IMR-90 (cell line): Measurements from ENCODE around the gene PDXDC1. TPM values are rescaled to one million over a fixed set of nuclear protein-coding genes. Genes with fewer than 3 reads are reported as not detected.
"Not testable (repeated sequence)": the region's sequence is repeated elsewhere in the genome, so short reads cannot be mapped to it uniquely, and the experiment has no call there.

ENCODE experiments used
- ATAC-seq: fragments of 200-7000 bp; cut with Tn5 transposase; 2 replicates; pipeline ENCODE4 v1.9.1; 2020; ENCODE audit warnings: low read depth, mild to moderate bottlenecking, moderate library complexity
- BruUV-seq: library from RNA; stranded (reverse); fragments of 400-500 nt; replicated peaks from 2 replicates; lab custom pipeline; 2021; lab: Mats Ljungman, UMichigan
- CTCF ChIA-PET: fragments of 300-600 bp; formaldehyde crosslinking; extraction: SDS; loops from one replicate; lab custom pipeline; 2021; ENCODE audit warnings: antibody characterized with exemption; lab: Yijun Ruan, JAX
- POLR2A ChIA-PET: fragments of 300-600 bp; sonication (Branson Sonifier 250); formaldehyde crosslinking; loops from one replicate; lab custom pipeline; 2022; ENCODE audit warnings: antibody characterized with exemption; ENCODE audit not compliant: unreplicated experiment; lab: Charles Lee
- DNase-seq: peaks from one replicate; pipeline ENCODE4 v3.0.0; 2013
- H2AFZ ChIP-seq: replicated peaks from 2 replicates; pipeline ENCODE3; 2013; ENCODE audit warnings: low read length, mild to moderate bottlenecking; ENCODE audit not compliant: poor library complexity
- H2AK5ac ChIP-seq: 2 replicates; pipeline ENCODE4 v1.6.1; 2013; ENCODE audit warnings: low read depth, low read length, inconsistent platforms
- H2AK9ac ChIP-seq: replicated peaks from 2 replicates; pipeline ENCODE3; 2013; ENCODE audit warnings: mild to moderate bottlenecking, low read depth, low read length, moderate library complexity; ENCODE audit not compliant: poor library complexity
- H2BK120ac ChIP-seq: 2 replicates; pipeline ENCODE4 v1.6.1; 2013; ENCODE audit warnings: low read depth, low read length, inconsistent platforms
- H2BK15ac ChIP-seq: 3 replicates; pipeline ENCODE4 v1.6.1; 2013; ENCODE audit warnings: low read depth, low read length, inconsistent platforms
- H2BK20ac ChIP-seq: 2 replicates; pipeline ENCODE4 v1.6.1; 2013; ENCODE audit warnings: low read depth, mild to moderate bottlenecking, inconsistent platforms, low read length, moderate library complexity
- H2BK5ac ChIP-seq: 2 replicates; pipeline ENCODE4 v1.6.1; 2013; ENCODE audit warnings: mild to moderate bottlenecking, low read depth, low read length, inconsistent platforms; ENCODE audit not compliant: poor library complexity, severe bottlenecking
- H3K14ac ChIP-seq: replicated peaks from 2 replicates; pipeline ENCODE4 v1.6.1; 2013; ENCODE audit warnings: low read depth, low read length, inconsistent platforms
- H3K18ac ChIP-seq: 2 replicates; pipeline ENCODE4 v1.6.1; 2013; ENCODE audit warnings: low read depth, low read length, control low read depth
- H3K23ac ChIP-seq: 2 replicates; pipeline ENCODE4 v1.6.1; 2013; ENCODE audit warnings: low read depth, low read length, inconsistent platforms
- H3K27ac ChIP-seq: 2 replicates; pipeline ENCODE4 v1.5.1; 2013; ENCODE audit warnings: mild to moderate bottlenecking, control low read depth, low read length; ENCODE audit not compliant: insufficient read depth
- H3K27me3 ChIP-seq: 2 replicates; pipeline ENCODE4 v1.6.1; 2013; ENCODE audit warnings: low read length; ENCODE audit not compliant: control insufficient read depth, insufficient read depth
- H3K36me3 ChIP-seq: 2 replicates; pipeline ENCODE4 v1.6.1; 2013; ENCODE audit warnings: low read length, mixed read lengths; ENCODE audit not compliant: control insufficient read depth, insufficient read depth
- H3K4ac ChIP-seq: 2 replicates; pipeline ENCODE4 v1.6.1; 2013; ENCODE audit warnings: low read depth, low read length, inconsistent platforms
- H3K4me1 ChIP-seq: 2 replicates; pipeline ENCODE4 v1.6.1; 2013; ENCODE audit warnings: low read length, mixed read lengths; ENCODE audit not compliant: control insufficient read depth, insufficient read depth
- H3K4me2 ChIP-seq: 2 replicates; pipeline ENCODE4 v1.6.1; 2013; ENCODE audit warnings: low read depth, mild to moderate bottlenecking, control low read depth, low read length, moderate library complexity
- H3K4me3 ChIP-seq: 2 replicates; pipeline ENCODE4 v1.5.1; 2013; ENCODE audit warnings: low read depth, mild to moderate bottlenecking, control low read depth, low read length, moderate library complexity; ENCODE audit not compliant: insufficient read depth
- H3K56ac ChIP-seq: 2 replicates; pipeline ENCODE4 v1.6.1; 2013; ENCODE audit warnings: low read length, inconsistent platforms; ENCODE audit not compliant: insufficient read depth; ENCODE audit errors: extremely low read depth
- H3K79me1 ChIP-seq, 2 experiments: 2 replicates each; pipeline ENCODE4 v1.6.1; 2013; ENCODE audit warnings: low read length in 2 of 2, inconsistent platforms in 1 of 2, low read depth in 1 of 2
- H3K9ac ChIP-seq: 2 replicates; pipeline ENCODE4 v1.6.1; 2013; ENCODE audit warnings: low read depth, low read length, control low read depth
- H3K9me1 ChIP-seq: 2 replicates; pipeline ENCODE4 v1.6.1; 2013; ENCODE audit warnings: low read length, inconsistent platforms; ENCODE audit not compliant: insufficient read depth
- H3K9me3 ChIP-seq: 2 replicates; pipeline ENCODE4 v1.6.1; 2013; ENCODE audit warnings: low read length; ENCODE audit not compliant: control insufficient read depth, insufficient read depth
- H4K20me1 ChIP-seq: 2 replicates; pipeline ENCODE4 v1.6.1; 2013; ENCODE audit warnings: low read length, inconsistent platforms; ENCODE audit not compliant: insufficient read depth
- H4K5ac ChIP-seq: 2 replicates; pipeline ENCODE4 v1.6.1; 2013; ENCODE audit warnings: mild to moderate bottlenecking, low read depth, low read length, control low read depth
- H4K8ac ChIP-seq, 2 experiments: 2 replicates each; pipeline ENCODE4 v1.6.1; 2013; ENCODE audit warnings: low read depth in 2 of 2, low read length in 2 of 2, control low read depth in 1 of 2, inconsistent platforms in 1 of 2
- H4K91ac ChIP-seq: 2 replicates; pipeline ENCODE4 v1.6.1; 2013; ENCODE audit warnings: low read depth, low read length, inconsistent platforms; ENCODE audit not compliant: insufficient read depth
- WGBS, 2 experiments: methylation state at CpG; one replicate each; pipeline versions ENCODE4 v1.1.5 to v1.1.7; 2013; ENCODE audit warnings: missing lambda C conversion rate in 2 of 2; ENCODE audit not compliant: insufficient read length in 1 of 2; ENCODE audit errors: extremely low coverage in 2 of 2; 5-methylcytosine and 5-hydroxymethylcytosine counted together
- dilution Hi-C: fragments of 300-500 bp; cut with HindIII; formaldehyde crosslinking; loops from one replicate; pipeline ENCODE4 v1.14.3; 2018; ENCODE audit warnings: low sequenced_read_pairs; ENCODE audit not compliant: unreplicated experiment
- in situ Hi-C: fragments of 300-500 bp; cut with MboI; formaldehyde crosslinking; loops from 3 replicates; pipeline ENCODE4 v1.14.3; 2019; ENCODE audit warnings: low sequenced_read_pairs, inconsistent platforms, mixed read lengths
- intact Hi-C: fragments of 100-400 bp; cut with micrococcal nuclease; formaldehyde crosslinking; loops from 2 replicates; pipeline ENCODE4 v1.10.0; 2022
- polyA plus RNA-seq, 3 experiments: library from polyadenylated mRNA; depleted of rRNA; stranded (reverse); fragments of >200 nt; gene quantifications; 2 replicates each; pipeline ENCODE4 v1.2.3, GENCODE V29; 2012; ENCODE audit warnings: low replicate concordance in 1 of 3
- total RNA-seq: library from RNA; depleted of rRNA; stranded (reverse); fragments of >200 nt; gene quantifications from 2 replicates; pipeline ENCODE4 v1.2.3, GENCODE V29; 2012

The PDXDC1 gene
- total and polyA plus RNA-seq, 2 of the 4 experiments (the other 2 are of a cell fraction): 68.7 to 117 TPM

DNA sequence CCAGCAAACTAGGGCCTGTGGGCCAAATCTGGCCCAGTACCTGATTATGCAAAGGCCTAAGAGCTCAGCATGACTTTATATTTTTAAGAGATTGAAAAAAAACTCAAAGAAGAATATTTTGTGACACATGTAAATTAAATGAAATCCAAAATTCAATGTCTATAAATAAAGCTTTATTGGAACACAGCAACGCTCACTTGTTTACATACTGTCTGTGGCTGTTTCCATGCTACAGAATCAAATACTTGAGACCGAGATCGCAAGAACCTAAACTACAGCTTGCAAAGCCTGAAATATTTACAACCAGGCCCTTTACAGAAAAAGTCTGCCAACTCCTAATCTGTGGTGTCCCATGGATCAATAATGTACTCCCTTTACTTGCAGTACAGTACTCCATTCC, 5.0 kb upstream of the PDXDC1 start:
- H3K9me1 ChIP-seq, H3K36me3 ChIP-seq, H2BK15ac ChIP-seq, H3K23ac ChIP-seq, H4K8ac ChIP-seq, H3K4me2 ChIP-seq, H3K56ac ChIP-seq, H3K14ac ChIP-seq, H3K27me3 ChIP-seq, CTCF ChIA-PET, H2AK9ac ChIP-seq, H3K79me1 ChIP-seq, ATAC-seq, H4K5ac ChIP-seq, H2BK20ac ChIP-seq, H3K4ac ChIP-seq, H3K27ac ChIP-seq, DNase-seq, H2AK5ac ChIP-seq, H4K91ac ChIP-seq, H3K4me3 ChIP-seq, H3K9me3 ChIP-seq, POLR2A ChIA-PET, H3K9ac ChIP-seq, BruUV-seq, H2BK5ac ChIP-seq, intact Hi-C loops, dilution Hi-C loops, H4K20me1 ChIP-seq, H2AFZ ChIP-seq, H3K4me1 ChIP-seq, H2BK120ac ChIP-seq, H3K18ac ChIP-seq: not testable (repeated sequence)
- in situ Hi-C loops: loop anchor here (25.0 kb wide), 1 partner anchor 332 kb away; the partner anchor contains the start of genes BFAR and PARN
- WGBS, 2 experiments: no CpG with 5 or more reads among the region's 3 CpGs

GRCh38 chr16:14971621-14972228, 3.1 kb upstream of the PDXDC1 start:
- H3K4me1 ChIP-seq, H4K8ac ChIP-seq, H2BK15ac ChIP-seq, H3K4ac ChIP-seq, dilution Hi-C loops, ATAC-seq, POLR2A ChIA-PET, H2AK5ac ChIP-seq, H4K5ac ChIP-seq, H3K9ac ChIP-seq, H3K9me3 ChIP-seq, H4K91ac ChIP-seq, intact Hi-C loops, H2BK20ac ChIP-seq, H3K56ac ChIP-seq, H3K14ac ChIP-seq, H2BK120ac ChIP-seq, H3K27me3 ChIP-seq, H3K23ac ChIP-seq, DNase-seq, H3K27ac ChIP-seq, H3K4me3 ChIP-seq, H2BK5ac ChIP-seq, H3K36me3 ChIP-seq, H3K18ac ChIP-seq, H2AK9ac ChIP-seq, BruUV-seq, H3K4me2 ChIP-seq, H3K9me1 ChIP-seq, H2AFZ ChIP-seq: not testable (repeated sequence)
- CTCF ChIA-PET: interaction anchor here (0.7 kb wide), 1 partner anchor 9 kb away, joined by 5 read pairs; no protein-coding TSS in a partner anchor
- in situ Hi-C loops: loop anchor here (25.0 kb wide), 1 partner anchor 334 kb away; the partner anchor contains the start of genes BFAR and PARN
- WGBS, 2 experiments: 94% methylated on average over 7 of the region's 12 CpGs; no CpG with 5 or more reads in 1 of the 2 experiments
- H4K20me1 ChIP-seq: peaks cover 12% of the 10 kb centered on the region
- H3K79me1 ChIP-seq: peaks cover 9 to 13% of the 10 kb centered on the region in 2 experiments; a peak in 3 of 4 replicates
